H1 (cell line): Measurements from ENCODE around the gene TUBGCP2.

ENCODE experiments used
- EP300 ChIP-seq, 2 experiments: IDR thresholded peaks; 1 replicate in 1 of 2; 2 replicates in 1 of 2; pipeline ENCODE4 v1.6.1; 2011 to 2012; ENCODE audit warnings: low read depth in 2 of 2, low read length in 2 of 2, mild to moderate bottlenecking in 2 of 2, borderline replicate concordance in 1 of 2, inconsistent platforms in 1 of 2, moderate library complexity in 1 of 2
- FOSL1 ChIP-seq: IDR thresholded peaks from 2 replicates; pipeline ENCODE4 v1.6.1; 2011; ENCODE audit warnings: mild to moderate bottlenecking, low read depth, low read length, moderate library complexity; ENCODE audit not compliant: insufficient read depth
- SUZ12 ChIP-seq: fragments of 200-600 bp; sonication (generic); IDR thresholded peaks from 2 replicates; pipeline ENCODE4 v1.6.1; 2012; ENCODE audit warnings: mild to moderate bottlenecking, inconsistent platforms, low read length, moderate library complexity, mixed read lengths
- TCF12 ChIP-seq: IDR thresholded peaks from 2 replicates; pipeline ENCODE4 v1.6.1; 2011; ENCODE audit warnings: low read depth, mild to moderate bottlenecking, low read length
- ZNF274 ChIP-seq: IDR thresholded peaks from 2 replicates; pipeline ENCODE4 v1.7.0; 2012; ENCODE audit warnings: low read length, borderline replicate concordance; ENCODE audit errors: extremely low read depth
- TF ChIP-seq, protein P1 (sequence below), 3 experiments: IDR thresholded peaks; 1 replicate in 2 of 3; 2 replicates in 1 of 3; pipeline versions ENCODE4 v1.5.1 to v1.6.1; 2011; ENCODE audit warnings: low read length in 3 of 3, mild to moderate bottlenecking in 3 of 3, inconsistent platforms in 2 of 3, low read depth in 1 of 3, moderate library complexity in 1 of 3; ENCODE audit not compliant: insufficient read depth in 1 of 3; ENCODE audit errors: control extremely low read depth in 1 of 3

GRCh38 chr10:133236401-133237240, 72.1 kb downstream of the TUBGCP2 start:
- TF ChIP-seq, protein P1, sequence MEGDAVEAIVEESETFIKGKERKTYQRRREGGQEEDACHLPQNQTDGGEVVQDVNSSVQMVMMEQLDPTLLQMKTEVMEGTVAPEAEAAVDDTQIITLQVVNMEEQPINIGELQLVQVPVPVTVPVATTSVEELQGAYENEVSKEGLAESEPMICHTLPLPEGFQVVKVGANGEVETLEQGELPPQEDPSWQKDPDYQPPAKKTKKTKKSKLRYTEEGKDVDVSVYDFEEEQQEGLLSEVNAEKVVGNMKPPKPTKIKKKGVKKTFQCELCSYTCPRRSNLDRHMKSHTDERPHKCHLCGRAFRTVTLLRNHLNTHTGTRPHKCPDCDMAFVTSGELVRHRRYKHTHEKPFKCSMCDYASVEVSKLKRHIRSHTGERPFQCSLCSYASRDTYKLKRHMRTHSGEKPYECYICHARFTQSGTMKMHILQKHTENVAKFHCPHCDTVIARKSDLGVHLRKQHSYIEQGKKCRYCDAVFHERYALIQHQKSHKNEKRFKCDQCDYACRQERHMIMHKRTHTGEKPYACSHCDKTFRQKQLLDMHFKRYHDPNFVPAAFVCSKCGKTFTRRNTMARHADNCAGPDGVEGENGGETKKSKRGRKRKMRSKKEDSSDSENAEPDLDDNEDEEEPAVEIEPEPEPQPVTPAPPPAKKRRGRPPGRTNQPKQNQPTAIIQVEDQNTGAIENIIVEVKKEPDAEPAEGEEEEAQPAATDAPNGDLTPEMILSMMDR (IDR thresholded peaks at IDR 0.05; ENCODE audit: control extremely low read depth in 1 of 3, insufficient read depth in 1 of 3, low read depth in 1 of 3, low read length in 3 of 3), result no peak
- no peak for TF ChIP-seq EP300 (IDR thresholded peaks at IDR 0.05; ENCODE audit: borderline replicate concordance in 1 of 2, low read depth in 2 of 2, low read length in 2 of 2)
- TF ChIP-seq TCF12, result no peak
- no peak for TF ChIP-seq ZNF274
- no peak for TF ChIP-seq FOSL1
- TF ChIP-seq SUZ12, result peak; percentile 92
